ENCODE results near the gene SPAG6.
"Not testable (repeated sequence)": the region's sequence is repeated elsewhere in the genome, so short reads cannot be mapped to it uniquely, and the experiment has no call there.

The SPAG6 gene

GRCh38 chr10:22379059-22379458, 33.8 kb downstream of the SPAG6 start:
- no peak for FAIRE-seq

DNA sequence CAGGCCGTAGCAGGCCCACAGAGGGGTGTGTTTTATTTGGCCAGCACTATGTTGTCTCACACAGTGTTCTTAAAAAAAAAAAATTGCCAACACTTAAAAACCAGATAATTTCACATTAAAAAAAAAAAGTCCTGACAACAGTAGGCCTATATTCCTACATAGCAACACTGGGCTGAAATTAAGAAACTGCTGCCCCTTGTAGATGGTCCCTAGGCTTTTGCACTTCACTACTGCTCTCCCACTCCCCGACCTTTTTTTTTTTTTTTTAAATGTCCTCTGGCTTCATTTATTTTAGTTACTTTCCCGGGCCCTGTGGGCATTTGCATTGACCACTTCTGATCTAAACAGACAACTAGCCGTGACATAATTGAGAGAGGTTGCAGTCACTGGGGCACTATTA, 36.0 kb downstream of the SPAG6 start:
- no peak for FAIRE-seq

DNA sequence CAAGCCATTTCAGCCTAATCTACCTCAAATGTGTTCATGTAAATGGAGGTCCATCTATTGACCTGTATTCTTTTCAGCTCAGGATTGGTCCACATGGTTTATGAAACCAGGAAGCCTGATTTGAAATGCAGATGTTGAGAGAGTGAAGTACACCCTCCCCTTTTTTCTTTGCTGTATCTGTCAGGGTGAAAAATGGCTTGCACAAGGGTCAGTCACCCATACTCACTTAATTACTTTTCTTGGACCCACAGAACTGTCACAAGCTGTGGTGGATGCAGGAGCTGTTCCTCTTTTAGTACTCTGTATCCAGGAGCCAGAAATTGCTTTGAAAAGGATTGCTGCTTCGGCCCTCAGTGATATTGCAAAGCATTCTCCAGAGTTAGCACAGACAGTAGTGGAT, 41.2 kb downstream of the SPAG6 start:
- FAIRE-seq: peak; percentile 97

DNA sequence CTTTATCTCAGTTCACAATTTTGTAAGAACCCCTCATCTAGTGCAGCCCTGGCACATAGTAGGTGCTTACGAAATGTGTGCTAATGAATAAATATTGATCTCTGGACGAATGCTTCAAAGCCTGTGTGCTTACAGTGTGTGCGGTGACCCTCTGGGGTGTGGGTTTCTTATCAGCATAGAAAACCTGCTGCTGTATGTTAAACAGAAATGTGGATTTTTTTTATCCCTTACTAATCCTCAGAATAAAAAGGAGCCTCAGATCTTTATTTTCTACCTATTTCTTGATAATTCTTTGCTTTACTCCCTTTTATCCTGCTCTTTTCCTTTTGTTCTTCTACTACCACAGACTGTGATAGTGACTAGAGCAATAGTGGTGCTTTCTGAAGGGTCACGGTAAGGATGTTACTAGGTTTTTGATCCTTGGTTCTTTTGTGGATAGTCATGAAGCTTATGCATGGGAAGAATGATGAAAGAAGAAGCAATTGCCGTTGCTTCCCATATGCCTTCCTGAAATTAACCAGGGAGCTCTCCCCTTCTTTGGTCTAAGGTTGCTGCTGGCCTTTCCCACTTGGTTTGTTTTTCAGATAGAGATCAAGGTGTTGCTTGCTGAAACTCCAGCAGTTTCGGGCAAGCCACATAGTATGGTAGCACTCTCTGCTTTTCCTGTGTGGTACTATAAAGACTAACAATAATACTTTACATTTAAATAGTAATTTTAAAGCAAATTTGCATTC, 44.7 kb downstream of the SPAG6 start:
- peak; percentile 66 for FAIRE-seq

DNA sequence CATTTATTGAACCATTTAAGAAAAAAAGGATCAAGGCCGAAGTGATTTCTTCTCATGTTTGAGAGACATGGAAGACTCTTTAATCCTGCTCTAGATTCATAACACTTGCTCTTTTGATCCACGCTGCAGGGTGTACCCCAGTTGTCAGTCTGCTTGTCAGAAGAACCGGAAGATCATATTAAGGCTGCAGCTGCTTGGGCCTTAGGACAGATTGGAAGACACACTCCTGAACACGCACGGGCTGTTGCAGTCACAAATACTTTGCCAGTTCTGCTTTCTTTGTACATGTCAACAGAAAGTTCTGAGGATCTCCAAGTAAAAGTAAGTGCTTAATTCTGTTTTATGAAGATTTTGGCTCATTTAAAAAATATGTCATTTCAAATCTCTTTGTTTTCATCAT, 46.3 kb downstream of the SPAG6 start:
- FAIRE-seq: no peak

- not testable (repeated sequence) for FAIRE-seq
Observed at GRCh38 chr10:22396195-22396594, 50.9 kb downstream of the SPAG6 start.

GRCh38 chr10:22406916-22407315, 61.6 kb downstream of the SPAG6 start:
- not testable (repeated sequence) for FAIRE-seq

DNA sequence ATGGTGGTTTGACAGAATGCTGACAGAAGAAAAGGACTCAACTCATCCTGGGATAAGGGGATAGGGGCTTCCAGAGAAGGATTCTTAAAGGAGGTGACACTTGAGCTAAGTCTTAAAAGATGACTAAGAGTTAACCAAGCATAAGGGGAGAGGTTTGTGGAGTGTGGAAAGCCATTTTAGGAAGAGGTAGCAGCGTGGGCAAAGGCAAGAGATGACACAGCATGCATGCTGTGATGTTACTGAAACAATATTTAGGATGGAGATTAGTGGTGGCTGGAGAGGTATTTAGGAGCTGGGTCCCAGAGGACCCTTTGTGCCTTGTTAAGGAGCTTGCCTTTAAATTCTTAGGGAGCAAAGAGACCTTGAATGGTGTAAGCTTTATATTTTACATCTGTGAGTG, 65.1 kb downstream of the SPAG6 start:
- no peak for FAIRE-seq

GRCh38 chr10:22410846-22411245, 65.5 kb downstream of the SPAG6 start:
- no peak for FAIRE-seq

DNA sequence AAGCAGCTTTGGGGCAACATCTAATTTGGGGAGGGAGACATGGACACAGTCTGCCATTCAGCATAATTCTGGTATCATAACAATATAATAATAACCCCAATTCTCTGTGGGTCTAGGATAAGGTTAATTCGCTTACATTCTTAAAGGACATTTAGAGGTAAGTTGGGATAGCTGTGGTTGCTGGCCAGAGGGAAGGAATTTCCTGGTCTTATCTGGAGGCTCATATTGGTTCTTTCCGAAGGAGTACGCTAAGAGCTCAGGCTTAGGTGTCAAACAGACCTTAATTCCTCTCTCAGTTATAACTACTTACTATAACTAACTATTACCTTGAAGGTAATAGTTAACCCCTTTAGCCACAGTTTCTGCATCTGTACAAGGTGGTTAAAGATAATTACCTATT, 68.8 kb downstream of the SPAG6 start:
- FAIRE-seq: no peak

DNA sequence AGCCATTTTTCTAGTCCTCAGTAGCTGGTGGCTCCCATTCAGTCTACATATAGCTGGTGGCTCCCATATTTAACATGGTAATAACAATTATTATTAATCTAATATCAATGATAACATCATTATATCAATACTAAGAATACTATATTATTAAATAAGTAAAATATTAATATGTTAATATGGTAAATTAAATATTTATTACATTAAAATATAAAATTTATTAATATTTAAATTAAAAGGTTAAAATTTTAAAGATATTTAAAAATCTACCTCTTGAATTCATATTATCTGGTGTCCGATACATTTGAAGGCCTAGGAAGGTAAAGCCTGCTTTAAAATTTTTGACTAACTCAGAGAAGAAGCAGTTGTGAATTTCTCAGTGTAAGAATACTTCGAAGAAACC, 69.8 kb downstream of the SPAG6 start:
- peak; percentile 97 for FAIRE-seq

- no peak for FAIRE-seq
Observed at GRCh38 chr10:22417736-22418268, 72.5 kb downstream of the SPAG6 start.

DNA sequence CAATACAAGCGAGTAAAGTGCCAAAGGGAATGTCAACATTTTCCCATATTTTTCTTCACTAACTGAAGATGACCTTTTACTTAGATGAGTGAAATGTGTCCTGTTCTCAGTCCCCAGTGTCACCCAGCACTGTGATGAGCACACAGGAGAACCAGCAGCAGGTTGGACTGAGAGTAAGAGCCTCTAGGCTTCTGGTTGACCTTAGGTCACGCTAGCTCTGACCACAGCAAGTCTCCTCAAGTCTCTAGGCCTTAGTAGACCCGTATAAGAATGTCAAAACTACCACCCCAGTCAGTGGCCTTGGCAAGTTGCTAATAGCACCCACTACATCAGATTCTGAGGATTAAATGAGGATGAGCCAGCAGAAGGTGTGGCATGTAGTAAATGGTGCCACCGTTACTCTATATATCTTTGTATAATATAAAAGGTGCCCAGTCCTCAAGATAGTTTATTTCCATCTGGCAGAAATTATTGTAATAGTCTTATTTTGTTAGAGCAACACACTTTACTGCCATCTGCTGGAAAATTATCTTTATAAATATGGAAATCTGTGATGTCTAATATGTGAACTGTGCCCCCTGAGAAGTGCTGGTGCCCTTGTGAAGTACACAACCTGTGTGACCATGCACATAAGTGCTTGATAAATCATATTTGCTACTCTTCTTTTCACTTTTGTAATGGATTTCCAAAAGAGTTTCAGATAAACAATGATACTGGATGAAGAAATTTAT, 75.7 kb downstream of the SPAG6 start:
- FAIRE-seq: peak; percentile 63

DNA sequence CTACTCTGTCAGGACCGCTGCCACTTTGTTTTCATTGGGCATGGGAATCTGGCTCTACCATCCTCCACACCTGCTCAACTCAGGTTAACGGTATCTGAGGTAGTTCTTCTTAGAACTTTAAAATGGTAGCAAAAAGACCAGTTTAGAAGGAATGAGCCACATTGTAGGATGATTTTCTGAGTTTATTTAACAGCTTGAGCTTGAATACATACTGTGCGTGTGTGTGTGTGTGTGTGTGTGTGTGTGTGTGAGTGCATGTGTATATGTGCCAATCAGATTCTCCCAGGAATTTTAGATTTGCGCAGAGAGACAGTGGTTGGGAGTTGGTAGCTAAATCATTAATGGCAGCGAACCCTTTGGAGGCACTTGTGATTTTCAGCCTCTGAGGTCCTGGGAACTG, 81.4 kb downstream of the SPAG6 start:
- no peak for FAIRE-seq

DNA sequence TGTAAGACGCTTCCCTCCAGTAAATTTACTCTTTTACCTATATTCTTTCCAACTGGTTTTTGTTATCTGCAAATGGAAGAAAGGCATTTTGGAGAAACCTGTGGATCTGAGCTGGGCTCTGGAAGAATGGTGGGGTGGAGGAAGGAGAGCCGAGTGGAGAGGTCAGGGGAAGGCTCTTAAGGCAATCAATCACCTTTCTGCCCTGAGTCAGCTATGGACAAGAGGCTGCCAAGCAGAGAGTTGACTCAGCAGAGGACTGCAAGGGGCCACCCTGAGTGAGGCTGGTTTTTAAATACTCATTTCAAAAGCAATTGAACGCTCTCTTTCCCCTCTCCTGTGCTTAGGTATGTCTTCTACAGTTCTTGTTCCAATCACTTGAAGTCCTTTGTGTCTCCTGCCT, 81.8 kb downstream of the SPAG6 start:
- no peak for FAIRE-seq

- no peak for FAIRE-seq
Observed at GRCh38 chr10:22427890-22428571, 82.7 kb downstream of the SPAG6 start.

DNA sequence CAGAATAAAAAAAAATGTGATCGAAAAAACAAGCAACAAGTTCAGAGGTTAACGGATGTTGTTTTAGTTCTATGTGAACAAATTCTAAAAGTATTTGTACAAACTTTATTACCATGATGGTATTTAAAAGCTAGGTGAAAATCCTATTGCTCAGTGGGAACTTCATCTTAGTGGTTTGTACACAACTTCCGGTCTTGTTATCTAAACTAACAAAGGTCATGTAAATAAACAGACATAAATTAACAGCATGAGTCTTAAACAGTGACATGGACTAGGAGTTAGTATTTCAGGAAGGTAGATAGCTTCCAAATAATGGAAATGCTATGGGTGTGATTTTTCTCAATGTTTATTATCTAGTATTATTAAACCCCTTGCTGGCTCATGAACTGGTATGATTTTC, 83.8 kb downstream of the SPAG6 start:
- FAIRE-seq: peak; percentile 100

- no peak for FAIRE-seq
Observed at GRCh38 chr10:22429981-22430421, 84.7 kb downstream of the SPAG6 start.

DNA sequence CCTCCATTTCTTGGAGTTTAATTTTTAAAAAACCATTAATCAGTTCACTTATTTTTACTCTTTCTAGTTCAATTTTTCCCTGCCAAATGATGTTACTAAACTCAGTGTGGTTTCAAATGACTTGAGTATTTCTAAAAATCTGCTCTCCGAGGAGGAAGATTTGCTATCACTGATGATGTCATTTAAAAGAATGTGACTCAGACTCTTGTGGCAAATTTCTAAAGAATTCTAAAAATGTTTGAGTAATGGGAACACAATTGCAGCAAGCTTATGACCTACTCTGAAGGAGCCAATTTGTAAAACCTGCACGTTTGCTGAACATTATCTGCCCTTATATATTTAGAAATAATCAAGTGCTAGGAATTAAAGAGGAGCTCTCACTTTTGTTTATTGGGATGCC, 88.6 kb downstream of the SPAG6 start:
- FAIRE-seq: peak; percentile 100

GRCh38 chr10:22434521-22434920, 89.2 kb downstream of the SPAG6 start:
- no peak for FAIRE-seq

DNA sequence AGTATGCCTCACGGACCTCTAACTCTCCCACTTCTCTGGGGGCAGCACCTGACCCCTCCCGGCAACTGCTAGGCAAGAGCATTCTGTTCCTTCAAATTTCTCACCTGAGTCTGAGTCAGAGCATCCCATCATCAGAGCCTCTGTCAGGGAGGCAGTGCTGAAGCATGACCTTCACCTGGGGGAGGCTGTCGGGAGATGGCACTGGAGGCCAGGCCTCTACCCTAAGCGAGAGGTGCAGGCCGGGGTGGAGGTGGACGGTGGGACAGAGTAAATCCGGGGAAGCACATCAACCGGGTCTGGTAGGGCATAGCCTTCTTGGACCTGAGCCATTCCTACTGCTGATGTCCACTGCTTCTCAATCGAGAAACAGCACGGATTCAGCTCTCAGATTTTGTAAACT, 90.4 kb downstream of the SPAG6 start:
- no peak for FAIRE-seq

- FAIRE-seq: no peak
Observed at GRCh38 chr10:22436526-22436892, 91.2 kb downstream of the SPAG6 start.

GRCh38 chr10:22436893-22437619, 91.8 kb downstream of the SPAG6 start:
- FAIRE-seq: peak; percentile 83
